HCT116 (cell line): Measurements from ENCODE around the gene IRGC. TPM values are rescaled to one million over a fixed set of nuclear protein-coding genes. Genes with fewer than 3 reads are reported as not detected.

Source experiments
- ATAC-seq: fragments of 200-7000 bp; cut with Tn5 transposase; 2 replicates; pipeline ENCODE4 v1.9.1; 2020; ENCODE audit warnings: mild to moderate bottlenecking, moderate library complexity
- BruUV-seq: library from RNA; stranded (reverse); fragments of 400-500 nt; replicated peaks from 2 replicates; lab custom pipeline; 2021; lab: Mats Ljungman, UMichigan
- CTCF ChIA-PET: fragments of 300-600 bp; sonication (Branson Sonifier 250); formaldehyde crosslinking; loops from one replicate; lab custom pipeline; 2021; ENCODE audit warnings: antibody characterized with exemption; lab: Charles Lee
- POLR2A ChIA-PET: fragments of 300-600, 350-600 bp; sonication (Branson Sonifier 250); formaldehyde crosslinking; loops from one replicate; lab custom pipeline; 2021; ENCODE audit warnings: antibody characterized with exemption; lab: Charles Lee
- RAD21 ChIA-PET, 2 experiments: fragments of 300-600 bp; sonication (Branson Sonifier 250); formaldehyde crosslinking; loops; one replicate each; lab custom pipeline; 2023; ENCODE audit warnings: low total read pairs in 2 of 2; ENCODE audit not compliant: uncharacterized antibody in 2 of 2, unreplicated experiment in 2 of 2, low non-redundant PET in 1 of 2; lab: Charles Lee
- DNase-seq: peaks from one replicate; pipeline ENCODE4 v3.0.0-alpha.2; 2010; ENCODE audit warnings: low read depth, low spot score
- H2AFZ ChIP-seq: fragments of 200-600 bp; shearing (Covaris generic), sonication (generic); 2 replicates; pipeline ENCODE4 v1.6.1; 2017; ENCODE audit warnings: low read depth, mixed run types, mixed read lengths, antibody characterized with exemption, low read length; ENCODE audit not compliant: poor library complexity, severe bottlenecking
- H3K27ac ChIP-seq: 2 replicates; pipeline ENCODE4 v1.5.1; 2012; ENCODE audit warnings: low read depth, low read length
- H3K27me3 ChIP-seq: fragments of 200-600 bp; sonication (generic); 2 replicates; pipeline ENCODE4 v1.6.1; 2016; ENCODE audit warnings: mixed run types, low read length, mixed read lengths; ENCODE audit not compliant: insufficient read depth
- H3K36me3 ChIP-seq, 2 experiments: fragments of 200-500 bp in 1 of 2; fragments of 200-600 bp in 1 of 2; sonication (Bioruptor generic) in 1 of 2; sonication (generic) in 1 of 2; 2 replicates each; pipeline versions ENCODE4 v1.5.1 to v1.6.1; 2014 to 2016; ENCODE audit warnings: low read length in 2 of 2, inconsistent platforms in 1 of 2, mixed read lengths in 1 of 2, mixed run types in 1 of 2; ENCODE audit not compliant: insufficient read depth in 2 of 2, control insufficient read depth in 1 of 2
- H3K4me1 ChIP-seq, 2 experiments: fragments of 200-600 bp in 1 of 2; sonication (generic) in 1 of 2; 2 replicates each; pipeline versions ENCODE4 v1.5.1 to v1.6.1; 2012 to 2017; ENCODE audit warnings: low read length in 2 of 2, inconsistent platforms in 1 of 2, mild to moderate bottlenecking in 1 of 2, mixed read lengths in 1 of 2, mixed run types in 1 of 2, moderate library complexity in 1 of 2; ENCODE audit not compliant: insufficient read depth in 2 of 2, control insufficient read depth in 1 of 2
- H3K4me2 ChIP-seq: fragments of 200-600 bp; sonication (generic); 2 replicates; pipeline ENCODE4 v1.6.1; 2017; ENCODE audit warnings: mixed run types, low read length, mixed read lengths
- H3K4me3 ChIP-seq, 2 experiments: fragments of 200-600 bp in 1 of 2; sonication (generic) in 1 of 2; replicated peaks in 1 of 2; 2 replicates each; pipeline ENCODE4 v1.5.1; 2011 to 2016; ENCODE audit warnings: low read length in 2 of 2, control low read depth in 1 of 2, low read depth in 1 of 2, mild to moderate bottlenecking in 1 of 2, mixed read lengths in 1 of 2, mixed run types in 1 of 2
- H3K79me2 ChIP-seq: fragments of 200-600 bp; sonication (generic); 2 replicates; pipeline ENCODE4 v1.6.1; 2017; ENCODE audit warnings: mild to moderate bottlenecking, mixed run types, low read length, moderate library complexity, mixed read lengths; ENCODE audit not compliant: insufficient read depth
- H3K9ac ChIP-seq: fragments of 200-600 bp; sonication (generic); 2 replicates; pipeline ENCODE4 v1.6.1; 2016; ENCODE audit warnings: low read length, mixed read lengths
- H3K9me2 ChIP-seq: fragments of 200-600 bp; sonication (generic), shearing (Covaris generic); 2 replicates; pipeline ENCODE4 v1.6.1; 2017; ENCODE audit warnings: mixed run types, mild to moderate bottlenecking, moderate library complexity; ENCODE audit not compliant: insufficient read depth
- H3K9me3 ChIP-seq, 2 experiments: fragments of 200-500 bp in 1 of 2; fragments of 200-600 bp in 1 of 2; sonication (Bioruptor generic) in 1 of 2; sonication (generic) in 1 of 2; 2 replicates each; pipeline ENCODE4 v1.6.1; 2014 to 2017; ENCODE audit warnings: low read length in 2 of 2, mixed read lengths in 2 of 2, inconsistent platforms in 1 of 2, low read depth in 1 of 2, mild to moderate bottlenecking in 1 of 2, mixed run types in 1 of 2, moderate library complexity in 1 of 2; ENCODE audit not compliant: control insufficient read depth in 1 of 2, insufficient read depth in 1 of 2
- H4K20me1 ChIP-seq: fragments of 200-600 bp; sonication (generic), shearing (Covaris generic); 2 replicates; pipeline ENCODE4 v1.6.1; 2017; ENCODE audit warnings: mixed run types, mild to moderate bottlenecking, moderate library complexity; ENCODE audit not compliant: insufficient read depth
- ATF3 ChIP-seq: IDR thresholded peaks from 2 replicates; pipeline ENCODE4 v1.6.1; 2012
- CEBPB ChIP-seq: IDR thresholded peaks from 2 replicates; pipeline ENCODE4 v1.6.1; 2012; ENCODE audit warnings: low read depth
- EGR1 ChIP-seq: IDR thresholded peaks from 2 replicates; pipeline ENCODE4 v1.6.1; 2012; ENCODE audit warnings: low read depth
- ELF1 ChIP-seq: IDR thresholded peaks from 2 replicates; pipeline ENCODE4 v1.6.1; 2012; ENCODE audit warnings: low read depth, borderline replicate concordance
- FOSL1 ChIP-seq: IDR thresholded peaks from 2 replicates; pipeline ENCODE4 v1.6.1; 2012; ENCODE audit warnings: low read depth
- JUND ChIP-seq: IDR thresholded peaks from 2 replicates; pipeline ENCODE4 v1.6.1; 2012
- MAX ChIP-seq: IDR thresholded peaks from 2 replicates; pipeline ENCODE4 v1.6.1; 2012
- POLR2A ChIP-seq: IDR thresholded peaks from 2 replicates; pipeline ENCODE4 v1.7.0; 2011; ENCODE audit warnings: borderline replicate concordance; ENCODE audit not compliant: insufficient read depth, insufficient read length; ENCODE audit errors: extremely low read depth
- SIN3A ChIP-seq: IDR thresholded peaks from 2 replicates; pipeline ENCODE4 v1.6.1; 2012; ENCODE audit warnings: low read depth
- SP1 ChIP-seq: IDR thresholded peaks from 2 replicates; pipeline ENCODE4 v1.6.1; 2012; ENCODE audit warnings: low read depth
- SRF ChIP-seq: IDR thresholded peaks from 2 replicates; pipeline ENCODE4 v1.6.1; 2012; ENCODE audit warnings: low read depth
- YY1 ChIP-seq: IDR thresholded peaks from 2 replicates; pipeline ENCODE4 v1.6.1; 2011; ENCODE audit warnings: low read length, low read depth, moderate library complexity, mild to moderate bottlenecking; ENCODE audit not compliant: insufficient replicate concordance; ENCODE audit errors: extremely low read depth
- ZBTB33 ChIP-seq: IDR thresholded peaks from 2 replicates; pipeline ENCODE4 v1.6.1; 2011; ENCODE audit warnings: mild to moderate bottlenecking, low read length, moderate library complexity; ENCODE audit not compliant: insufficient replicate concordance; ENCODE audit errors: extremely low read depth
- intact Hi-C: fragments of 100-400 bp; cut with micrococcal nuclease; formaldehyde crosslinking; loops from 2 replicates; pipeline ENCODE4 v1.10.0; 2022
- total RNA-seq: library from RNA; stranded (reverse); gene quantifications from one replicate; pipeline ENCODE4 v1.2.1, GENCODE V29; 2021; ENCODE audit not compliant: unreplicated experiment

IRGC gene
- total RNA-seq, 1 experiment from 2014 or later: not detected

- Histone ChIP-seq H3K79me2 (peaks cover 63% of the 10 kb centered on the region), H3K4me1 (peaks cover 43 to 79% of the 10 kb centered on the region in 2 experiments), H3K27me3 (no peaks in the 10 kb centered on the region), H3K36me3 (peaks cover 12 to 21% of the 10 kb centered on the region in 2 experiments), H3K9ac (peak overlapping the region; percentile 100), H3K4me2 (peak overlapping the region; percentile 81), H3K9me2 (no peaks in the 10 kb centered on the region), H3K27ac (peak overlapping the region; percentile 98), H3K4me3 (peak overlapping the region; percentile 79 to 86), H4K20me1 (no peaks in the 10 kb centered on the region), H2AFZ (no peak overlapping the region), H3K9me3 (no peaks in the 10 kb centered on the region)
- CTCF ChIA-PET: interaction anchor here (0.5 to 6.5 kb wide), 5 partner anchors 9 to 793 kb away, joined by 3 to 46 read pairs (median 4); no protein-coding TSS in a partner anchor
- ATAC-seq (no peak), DNase-seq (no peak)
- RAD21 ChIA-PET: interaction anchor here in 1 of 2 experiments (0.8 to 0.9 kb wide), 2 partner anchors 11 to 27 kb away, joined by 3 read pairs; partner anchors contain the start of gene KCNN4
- TF ChIP-seq ZBTB33 (no peak), JUND (peak; percentile 26; the same call in 1 of the 2 replicates)
- no TSS peak for BruUV-seq
- intact Hi-C loops: no loop called here
- POLR2A ChIA-PET: interaction anchor here (1.0 to 6.0 kb wide), 4 partner anchors 9 to 82 kb away, joined by 3 to 60 read pairs (median 6); partner anchors contain the start of gene KCNN4
Measured at GRCh38 chr19:43754253-43754502, 38.3 kb downstream of the IRGC start.

GRCh38 chr19:43754503-43755255, 38.8 kb downstream of the IRGC start, which contains the start of gene SMG9:
Gene SMG9, minus strand, starts transcription at chr19:43754962. Its CDS starts 4,221 bp downstream, at chr19:43750741.
- H3K27ac ChIP-seq: peak within 1 kb of the TSS; percentile 98
- peak within 1 kb of the TSS; percentile 81 for H3K4me2 ChIP-seq
- intact Hi-C loops: loop anchor here (5.0 kb wide), 1 partner anchor 198 kb away; the partner anchor contains the start of gene ZNF221
- H2AFZ ChIP-seq: no peak within 1 kb of the TSS
- H3K9ac ChIP-seq: peak within 1 kb of the TSS; percentile 100
- peaks cover 47 to 81% of the 10 kb centered on the region in 2 experiments for H3K4me1 ChIP-seq
- ChIA-PET RAD21 (interaction anchor here in 1 of 2 experiments (0.8 to 0.9 kb wide), 2 partner anchors 10 to 26 kb away, joined by 3 read pairs; partner anchors contain the start of gene KCNN4), CTCF (interaction anchor here (0.5 to 6.5 kb wide), 5 partner anchors 9 to 793 kb away, joined by 3 to 46 read pairs (median 4); no protein-coding TSS in a partner anchor), POLR2A (interaction anchor here (0.8 to 6.0 kb wide), 6 partner anchors 9 to 86 kb away, joined by 3 to 60 read pairs (median 4); partner anchors contain the start of gene KCNN4)
- H3K9me2 ChIP-seq: no peaks in the 10 kb centered on the region
- TF ChIP-seq ELF1 (no peak), YY1 (peak; percentile 82), ATF3 (no peak), CEBPB (no peak), EGR1 (peak; percentile 68; the same call in 1 of the 2 replicates), SP1 (peak; percentile 80), MAX (peak; percentile 18; the same call in 1 of the 2 replicates), POLR2A (no peak), SIN3A (peak; percentile 73; the same call in 1 of the 2 replicates), ZBTB33 (peak; percentile 80), SRF (no peak), FOSL1 (no peak)
- H3K4me3 ChIP-seq: peak within 1 kb of the TSS; percentile 79 to 86
- H4K20me1 ChIP-seq: no peaks in the 10 kb centered on the region
- peaks cover 58% of the 10 kb centered on the region for H3K79me2 ChIP-seq
- DNase-seq: peak; percentile 95
- H3K36me3 ChIP-seq: peaks cover 12 to 16% of the 10 kb centered on the region in 2 experiments
- no TSS peak for BruUV-seq
- no peaks in the 10 kb centered on the region for H3K27me3 ChIP-seq
- H3K9me3 ChIP-seq: no peaks in the 10 kb centered on the region
- ATAC-seq: peak; percentile 76
